HG02885 (cell line): ENCODE results near the gene KCNG3.

Experiments
- ATAC-seq: cut with Tn5 transposase; IDR thresholded peaks from one replicate; pipeline ENCODE4 v1.9.1; 2021; ENCODE audit warnings: mild to moderate bottlenecking; ENCODE audit not compliant: unreplicated experiment, poor library complexity

The KCNG3 gene

GRCh38 chr2:42488297-42488696 lies 5.5 kb downstream of the KCNG3 start:
- ATAC-seq, result no peak

- ATAC-seq, result no peak
Observed at GRCh38 chr2:42486145-42486906, 7.5 kb downstream of the KCNG3 start.

GRCh38 chr2:42480402-42480801 lies 13.4 kb downstream of the KCNG3 start:
- ATAC-seq, result no peak

- ATAC-seq, result no peak
Observed at GRCh38 chr2:42474765-42475454, 18.9 kb downstream of the KCNG3 start.

GRCh38 chr2:42470706-42471105 lies 23.1 kb downstream of the KCNG3 start:
- ATAC-seq, result no peak

GRCh38 chr2:42464631-42465030 lies 29.2 kb downstream of the KCNG3 start:
- no peak for ATAC-seq

GRCh38 chr2:42463570-42463969 lies 30.2 kb downstream of the KCNG3 start:
- ATAC-seq, result no peak

- ATAC-seq, result no peak
Observed at GRCh38 chr2:42459296-42459695, 34.5 kb downstream of the KCNG3 start.

- ATAC-seq, result no peak
Observed at GRCh38 chr2:42458396-42458795, 35.4 kb downstream of the KCNG3 start.

GRCh38 chr2:42457011-42457410 lies 36.8 kb downstream of the KCNG3 start:
- ATAC-seq, result no peak

- no peak for ATAC-seq
Observed at GRCh38 chr2:42456126-42456839, 37.5 kb downstream of the KCNG3 start.

GRCh38 chr2:42452545-42452944 lies 41.2 kb downstream of the KCNG3 start:
- no peak for ATAC-seq

GRCh38 chr2:42450136-42450535 lies 43.6 kb downstream of the KCNG3 start:
- no peak for ATAC-seq

- ATAC-seq, result no peak
Observed at GRCh38 chr2:42449163-42450087, 44.4 kb downstream of the KCNG3 start.

- no peak for ATAC-seq
Observed at GRCh38 chr2:42448163-42448562, 45.6 kb downstream of the KCNG3 start.

GRCh38 chr2:42446503-42447271 lies 47.1 kb downstream of the KCNG3 start:
- ATAC-seq, result no peak

- ATAC-seq, result no peak
Observed at GRCh38 chr2:42443718-42444399, 49.9 kb downstream of the KCNG3 start.

GRCh38 chr2:42442774-42443173 lies 51.0 kb downstream of the KCNG3 start:
- no peak for ATAC-seq

- ATAC-seq, result no peak
Observed at GRCh38 chr2:42438685-42439084, 55.1 kb downstream of the KCNG3 start.
